Thyroid gland (tissue), 4 donors: ENCODE results near the gene SLC4A7. TPM values are rescaled to one million over a fixed set of nuclear protein-coding genes. Genes with fewer than 3 reads are reported as not detected.
A peak's percentile ranks its signal among the peaks of the same experiment; 100 is the strongest.

Source experiments
- DNase-seq, 2 donors: peaks; one replicate each; pipeline ENCODE4 v3.0.0-alpha.2; 2019
- H3K27ac ChIP-seq, 3 donors: fragments of 200-600 bp; sonication (generic); 1 replicate in 2 of 3; 2 replicates in 1 of 3; pipeline ENCODE4 v1.5.1; 2016 to 2019; ENCODE audit warnings: mild to moderate bottlenecking in 1 of 3, moderate library complexity in 1 of 3
- H3K27me3 ChIP-seq: fragments of 200-600 bp; sonication (generic); one replicate; pipeline ENCODE4 v1.5.1; 2019
- H3K36me3 ChIP-seq, 2 donors: fragments of 200-600 bp; sonication (generic); one replicate each; pipeline ENCODE4 v1.5.1; 2016 to 2019
- H3K4me1 ChIP-seq, 2 donors: fragments of 200-600 bp; sonication (generic); one replicate each; pipeline ENCODE4 v1.5.1; 2017 to 2019
- H3K4me3 ChIP-seq, 3 donors: fragments of 200-600 bp; sonication (generic); replicated peaks in 1 of 3; 1 replicate in 2 of 3; 2 replicates in 1 of 3; pipeline ENCODE4 v1.5.1; 2016; ENCODE audit warnings: mild to moderate bottlenecking in 1 of 3
- H3K9me3 ChIP-seq: fragments of 200-600 bp; sonication (generic); one replicate; pipeline ENCODE4 v1.5.1; 2017
- CTCF ChIP-seq, 6 experiments: fragments of 200-600 bp in 3 of 6; fragments of 450-650 bp in 3 of 6; sonication (generic) in 3 of 6; IDR thresholded peaks; one replicate each; pipeline ENCODE4 v1.5.1; 2016 to 2019; ENCODE audit warnings: antibody characterized with exemption in 6 of 6, mild to moderate bottlenecking in 2 of 6, inconsistent platforms in 1 of 6, moderate library complexity in 1 of 6
- POLR2A ChIP-seq, 2 donors: fragments of 450-650 bp; IDR thresholded peaks; one replicate each; pipeline ENCODE4 v1.6.1; 2017; ENCODE audit warnings: antibody characterized with exemption in 2 of 2, mild to moderate bottlenecking in 2 of 2, moderate library complexity in 1 of 2
- WGBS, 2 donors: methylation state at CpG; one replicate each; pipeline ENCODE4 v1.1.5; 2017; 5-methylcytosine and 5-hydroxymethylcytosine counted together
- intact Hi-C: fragments of 100-400 bp; cut with DNase I; formaldehyde crosslinking; loops from one replicate; pipeline ENCODE4 v1.15.1; 2023
- total RNA-seq, 4 donors: library from RNA; depleted of rRNA; stranded (reverse); fragments of >200 nt; gene quantifications; one replicate each; pipeline ENCODE4 v1.2.3, GENCODE V29; 2016

SLC4A7 gene
- total RNA-seq, 4 donors from 2014 or later: 22.0 to 47.6 (median 32.3) TPM

- peak; percentile 30 to 39 for DNase-seq
- TF ChIP-seq POLR2A (IDR thresholded peaks at IDR 0.05) (no peak), CTCF (IDR thresholded peaks at IDR 0.05) (no peak)
- H3K4me1 ChIP-seq: peaks cover 3 to 6% of the 10 kb centered on the region in 2 donors
- no peak overlapping the region for H3K4me3 ChIP-seq
- 41 to 58% methylated on average over 6 of the region's 6 CpGs for WGBS, 2 donors
- intact Hi-C loops: no loop called here
- no peaks in the 10 kb centered on the region for H3K9me3 ChIP-seq
- no peaks in the 10 kb centered on the region for H3K27me3 ChIP-seq
- H3K36me3 ChIP-seq: peaks cover 2 to 3% of the 10 kb centered on the region in 2 donors
- H3K27ac ChIP-seq: no peak overlapping the region
Observed at GRCh38 chr3:27431116-27431515, 53.1 kb downstream of the SLC4A7 start.

GRCh38 chr3:27429909-27430308 is 54.3 kb downstream of the SLC4A7 start:
- no peaks in the 10 kb centered on the region for H3K9me3 ChIP-seq
- TF ChIP-seq POLR2A (IDR thresholded peaks at IDR 0.05) (no peak), CTCF (IDR thresholded peaks at IDR 0.05) (no peak)
- no peaks in the 10 kb centered on the region for H3K27me3 ChIP-seq
- H3K27ac ChIP-seq: no peak overlapping the region
- peaks cover 3 to 6% of the 10 kb centered on the region in 2 donors for H3K4me1 ChIP-seq
- 93 to 100% methylated on average over 2 of the region's 2 CpGs for WGBS, 2 donors
- no peak for DNase-seq
- peaks cover 0 to 2% of the 10 kb centered on the region in 2 donors for H3K36me3 ChIP-seq
- H3K4me3 ChIP-seq: no peak overlapping the region
- intact Hi-C loops: no loop called here

GRCh38 chr3:27428446-27428845 is 55.7 kb downstream of the SLC4A7 start:
- Histone ChIP-seq H3K27ac (no peak overlapping the region), H3K4me1 (peaks cover 3 to 6% of the 10 kb centered on the region in 2 donors), H3K9me3 (no peaks in the 10 kb centered on the region), H3K36me3 (no peaks in the 10 kb centered on the region), H3K4me3 (no peak overlapping the region), H3K27me3 (no peaks in the 10 kb centered on the region)
- TF ChIP-seq CTCF (IDR thresholded peaks at IDR 0.05): no peak
- TF ChIP-seq POLR2A (IDR thresholded peaks at IDR 0.05): no peak
- intact Hi-C loops: no loop called here
- DNase-seq: no peak

GRCh38 chr3:27426926-27427325 is 57.3 kb downstream of the SLC4A7 start:
- 19 to 56% methylated on average over 1 of the region's 1 CpG for WGBS, 2 donors
- intact Hi-C loops: no loop called here
- H3K4me3 ChIP-seq: no peak overlapping the region

More at GRCh38 chr3:27426926-27427325, 57.3 kb downstream of the SLC4A7 start:
- Histone ChIP-seq H3K27me3 (no peaks in the 10 kb centered on the region), H3K36me3 (no peaks in the 10 kb centered on the region), H3K9me3 (no peaks in the 10 kb centered on the region), H3K4me1 (peaks cover 3 to 6% of the 10 kb centered on the region in 2 donors), H3K27ac (no peak overlapping the region)
- TF ChIP-seq CTCF (IDR thresholded peaks at IDR 0.05): no peak
- TF ChIP-seq POLR2A (IDR thresholded peaks at IDR 0.05): no peak
- no peak for DNase-seq
